Medulla oblongata (tissue), 1 donor: ENCODE data around the gene KEAP1.
"Not testable (repeated sequence)": the region's sequence is repeated elsewhere in the genome, so short reads cannot be mapped to it uniquely, and the experiment has no call there.

Experiments used
- DNase-seq: peaks from one replicate; pipeline ENCODE4 v3.0.0-alpha.2; 2015; ENCODE audit errors: extremely low spot score

KEAP1 gene

GRCh38 chr19:10503002-10503789, at the start of gene KEAP1:
KEAP1 (minus strand) TSS chr19:10503356; CDS start chr19:10500033, 3,323 bp downstream.
- DNase-seq = no peak

GRCh38 chr19:10552510-10553053, 49.4 kb upstream of the KEAP1 start:
- no peak for DNase-seq

GRCh38 chr19:10551698-10552301, 48.6 kb upstream of the KEAP1 start:
- DNase-seq = no peak

DNA sequence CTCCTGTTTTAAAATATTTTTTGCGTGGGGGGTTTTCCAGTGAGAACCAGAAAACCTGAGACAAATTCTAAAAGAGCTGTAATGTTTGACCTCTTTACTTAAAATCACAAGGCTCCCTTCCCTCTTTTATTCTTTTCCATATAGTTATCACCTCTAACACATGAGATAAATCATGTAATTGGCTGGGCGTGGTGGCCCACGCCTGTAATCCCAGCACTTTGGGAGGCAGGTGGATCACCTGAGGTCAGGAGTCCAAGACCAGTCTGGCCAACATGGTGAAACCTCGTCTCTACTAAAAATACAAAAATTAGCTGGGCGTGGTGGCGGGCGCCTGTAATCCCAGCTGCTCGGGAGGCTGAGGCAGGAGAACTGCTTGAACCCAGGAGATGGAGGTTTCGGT, 47.9 kb upstream of the KEAP1 start:
- DNase-seq = not testable (repeated sequence)

DNA sequence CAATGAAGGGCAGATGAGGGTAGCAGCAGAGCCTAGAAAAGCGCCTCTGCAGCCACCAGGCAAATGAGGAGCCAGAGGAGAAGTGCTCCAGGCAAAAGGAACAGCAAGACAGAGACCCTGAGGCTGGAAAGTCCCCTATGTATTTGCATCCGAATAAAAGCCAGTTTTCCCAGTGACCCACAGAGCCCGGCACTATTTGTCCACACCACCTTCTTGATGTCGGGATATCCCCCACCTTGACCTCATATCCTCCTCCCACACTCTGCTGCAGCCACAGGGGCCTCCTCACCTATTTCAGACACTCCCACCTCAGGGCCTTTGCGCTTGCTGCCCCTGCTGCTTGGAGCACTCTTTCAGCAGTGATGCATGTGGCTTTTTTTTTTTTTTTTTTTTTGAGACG, 47.2 kb upstream of the KEAP1 start:
- DNase-seq = no peak

GRCh38 chr19:10549733-10550132, 46.6 kb upstream of the KEAP1 start:
- DNase-seq = no peak

DNA sequence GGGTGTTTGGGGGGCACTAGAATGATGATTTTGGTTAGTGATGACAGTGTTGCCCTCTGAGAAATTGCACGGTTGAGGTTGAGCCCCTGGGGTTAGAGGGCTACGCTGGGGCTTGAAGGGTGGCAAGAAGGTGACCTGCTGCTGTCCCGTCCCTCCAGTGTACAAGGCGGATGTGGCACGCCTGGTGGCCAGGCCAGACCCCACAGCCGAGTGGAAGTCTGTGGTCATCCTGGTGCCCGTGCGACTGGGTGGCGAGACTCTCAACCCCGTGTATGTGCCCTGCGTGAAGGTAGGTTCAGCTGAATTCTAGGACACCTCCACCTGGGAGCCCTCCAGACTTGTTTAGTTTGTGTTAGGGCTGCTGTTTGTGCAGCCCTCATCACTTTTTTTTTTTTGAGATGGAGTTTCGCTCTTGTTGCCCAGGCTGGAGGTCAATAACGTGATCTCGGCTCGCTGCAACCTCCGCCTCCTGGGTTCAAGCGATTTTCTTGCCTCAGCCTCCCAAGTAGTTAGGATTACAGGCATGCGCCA, 45.7 kb upstream of the KEAP1 start:
- DNase-seq = no peak

DNA sequence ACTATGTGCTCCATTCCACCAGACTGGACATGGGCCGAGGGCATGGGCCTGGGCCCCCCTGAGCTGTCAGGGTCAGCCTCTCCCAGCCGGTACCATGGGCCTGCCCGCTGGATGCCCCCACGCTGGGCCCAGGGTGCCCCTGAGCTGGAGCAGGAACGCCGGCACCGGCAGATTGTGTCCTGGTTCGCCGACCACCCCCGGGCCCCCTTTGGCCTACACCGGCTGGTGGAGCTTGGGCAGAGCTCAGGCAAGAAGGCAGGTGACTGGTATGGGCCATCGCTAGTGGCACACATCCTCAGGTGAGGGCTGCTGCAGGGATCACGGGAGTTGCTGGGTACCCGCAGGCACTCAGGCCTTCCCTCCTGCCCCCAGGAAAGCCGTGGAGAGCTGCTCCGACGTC, 43.7 kb upstream of the KEAP1 start:
- no peak for DNase-seq

DNA sequence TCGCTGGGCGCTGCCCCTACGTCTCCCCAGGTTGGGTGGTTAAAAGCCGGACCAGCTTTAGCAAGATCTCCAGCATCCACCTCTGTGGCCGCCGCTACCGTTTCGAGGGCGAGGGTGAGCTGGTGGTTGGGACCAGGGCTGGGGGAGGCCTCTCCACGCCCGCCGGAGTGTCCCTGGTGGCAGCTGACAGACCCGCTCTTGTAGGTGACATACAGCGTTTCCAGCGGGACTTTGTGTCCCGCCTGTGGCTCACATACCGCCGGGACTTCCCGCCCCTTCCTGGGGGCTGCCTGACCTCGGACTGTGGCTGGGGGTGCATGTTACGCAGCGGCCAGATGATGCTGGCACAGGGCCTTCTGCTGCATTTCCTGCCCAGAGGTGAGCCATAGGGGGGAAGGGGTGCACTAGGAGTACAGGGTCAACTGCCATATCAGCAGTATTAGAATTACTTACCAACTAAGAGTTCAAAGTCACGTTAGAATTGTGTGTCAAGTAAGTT, 41.6 kb upstream of the KEAP1 start:
- DNase-seq = no peak

- no peak for DNase-seq
Measured at GRCh38 chr19:10544242-10544752, 41.1 kb upstream of the KEAP1 start.

DNA sequence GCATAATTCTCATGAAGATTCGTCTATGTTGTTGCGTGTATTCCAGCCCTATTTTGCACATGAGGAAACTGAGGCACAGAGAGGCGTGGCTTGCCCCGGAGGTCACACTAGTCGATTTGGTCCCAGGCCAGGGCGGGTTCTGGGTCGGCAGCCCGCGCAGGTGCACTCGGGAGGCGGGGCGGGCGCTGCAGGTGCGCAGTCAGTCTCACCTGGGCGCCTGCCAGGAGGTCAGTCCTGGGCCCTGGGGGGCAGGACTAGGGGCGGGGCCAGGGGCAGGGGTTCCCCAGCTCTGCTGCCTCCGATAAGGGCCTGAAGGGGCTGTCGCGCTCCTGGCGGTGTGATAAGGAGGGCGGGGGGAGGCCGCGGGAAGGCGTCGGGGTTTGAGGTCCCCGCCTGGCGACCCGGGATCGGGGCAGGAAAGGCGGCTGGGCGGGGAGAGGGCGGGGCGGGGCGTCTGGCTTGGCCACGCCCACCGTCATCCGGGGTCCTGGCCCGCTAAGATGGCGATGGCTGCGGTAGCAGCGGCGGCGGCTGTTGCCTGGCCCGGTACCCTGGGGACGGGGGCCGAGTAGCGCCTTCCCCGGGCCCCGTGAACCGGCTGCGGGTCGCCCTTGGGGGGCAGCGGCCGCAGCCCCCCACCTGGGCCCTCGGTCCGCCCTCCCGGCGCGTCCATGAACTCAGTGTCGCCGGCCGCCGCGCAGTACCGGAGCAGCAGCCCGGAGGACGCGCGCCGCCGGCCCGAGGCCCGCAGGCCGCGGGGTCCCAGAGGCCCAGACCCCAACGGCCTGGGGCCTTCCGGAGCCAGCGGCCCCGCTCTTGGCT, 40.5 kb upstream of the KEAP1 start, which contains the start of gene ATG4D:
Gene ATG4D (plus strand): TSS at position 485 of the 822 bp plus-strand sequence. CDS start 187 bp downstream, at position 672.
- DNase-seq = peak; percentile 73

- DNase-seq = no peak
Measured at GRCh38 chr19:10543059-10543419, 39.9 kb upstream of the KEAP1 start.

DNA sequence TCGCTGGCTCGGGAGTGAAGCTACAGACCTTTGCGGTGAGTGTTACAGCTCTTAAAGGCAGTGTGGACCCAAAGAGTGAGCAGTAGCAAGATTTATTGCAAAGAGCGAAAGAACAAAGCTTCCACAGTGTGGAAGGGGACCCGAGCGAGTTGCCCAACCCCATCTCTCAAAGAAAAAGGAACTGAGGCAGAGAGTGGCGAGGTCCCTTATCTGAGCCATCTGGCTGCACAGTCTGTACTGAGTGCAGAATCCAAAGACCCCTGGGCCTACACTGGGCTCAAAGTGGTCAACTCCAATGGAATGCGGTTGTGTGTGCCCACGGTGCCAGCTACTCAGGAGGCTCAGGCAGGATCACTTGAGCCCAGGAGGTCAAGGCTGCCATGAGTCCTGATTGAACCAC, 35.9 kb upstream of the KEAP1 start:
- not testable (repeated sequence) for DNase-seq

DNA sequence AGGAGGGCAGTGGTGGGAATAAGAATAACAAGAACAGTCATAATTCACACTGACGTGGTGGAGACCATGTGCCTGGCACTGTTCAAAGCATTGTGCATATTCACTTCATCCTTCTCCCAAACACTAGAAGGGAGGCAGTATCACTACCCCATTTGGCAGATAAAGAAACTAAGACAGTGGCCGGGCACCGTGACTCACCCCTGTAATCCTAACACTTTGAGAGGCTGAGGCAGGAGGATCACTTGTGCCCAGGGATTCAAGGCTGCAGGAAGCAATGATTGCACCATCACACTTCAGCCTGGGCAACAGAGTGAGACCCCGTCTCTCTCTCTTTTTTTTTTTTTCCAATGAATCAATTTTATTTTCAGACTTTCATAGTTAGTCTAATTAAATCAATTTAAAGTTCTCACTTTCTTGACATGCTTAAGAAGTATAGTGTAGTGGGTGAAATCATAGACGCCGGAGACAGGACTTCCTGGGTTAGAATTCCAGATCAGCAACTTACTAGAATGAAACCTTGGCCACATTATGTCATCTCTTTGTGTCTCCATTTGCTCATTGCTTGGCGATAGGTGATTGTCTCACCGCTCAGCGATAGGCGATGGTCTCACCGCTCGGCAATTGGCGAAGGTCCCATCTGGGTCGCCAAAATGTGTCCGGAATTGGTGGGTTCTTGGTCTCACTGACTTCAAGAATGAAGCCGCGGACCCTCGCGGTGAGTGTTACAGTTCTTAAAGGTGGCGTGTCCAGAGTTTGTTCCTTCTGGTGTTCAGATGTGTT, 35.2 kb upstream of the KEAP1 start:
- DNase-seq = no peak

- no peak for DNase-seq
Measured at GRCh38 chr19:10537668-10538067, 34.5 kb upstream of the KEAP1 start.

GRCh38 chr19:10535613-10536012, 32.5 kb upstream of the KEAP1 start:
- no peak for DNase-seq

GRCh38 chr19:10533646-10534386, 30.7 kb upstream of the KEAP1 start:
- DNase-seq = no peak

DNA sequence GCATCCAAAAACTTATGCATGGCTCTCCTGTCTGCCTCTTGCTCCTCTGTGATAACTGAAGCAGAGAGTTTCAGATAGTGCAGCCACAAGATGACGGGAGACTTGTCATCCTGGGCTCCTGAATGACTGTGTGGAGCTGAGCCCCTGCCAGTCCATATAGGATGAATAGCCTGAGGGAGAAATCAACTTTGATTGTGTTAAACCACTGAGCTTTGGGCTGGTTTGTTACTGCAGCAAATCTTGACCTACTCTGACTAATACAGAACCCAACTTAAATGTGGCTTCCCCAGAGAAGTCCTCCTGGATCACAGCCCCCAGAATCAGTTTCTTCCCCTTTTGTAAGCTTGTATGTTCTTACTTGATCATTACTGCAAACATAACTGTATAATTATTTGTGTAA, 29.3 kb upstream of the KEAP1 start:
- no peak for DNase-seq

DNA sequence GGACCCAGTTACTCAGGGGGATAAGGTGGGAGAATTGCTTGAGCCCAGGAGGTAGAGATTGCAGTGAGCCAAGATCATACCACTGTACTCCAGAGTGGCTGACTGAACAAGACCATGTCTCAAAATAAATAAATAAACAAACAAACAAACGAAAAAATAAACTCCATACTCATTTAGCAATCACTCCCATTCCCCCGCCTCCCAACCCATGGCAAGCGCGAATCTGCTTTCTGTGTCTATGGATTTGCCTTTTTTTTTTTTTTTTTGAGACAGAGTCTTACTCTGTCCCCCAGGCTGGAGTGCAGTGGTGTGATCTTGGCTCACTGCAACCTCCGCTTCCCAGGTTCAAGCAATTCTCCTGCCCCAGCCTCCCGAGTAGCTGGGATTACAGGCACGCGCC, 23.7 kb upstream of the KEAP1 start:
- not testable (repeated sequence) for DNase-seq

DNA sequence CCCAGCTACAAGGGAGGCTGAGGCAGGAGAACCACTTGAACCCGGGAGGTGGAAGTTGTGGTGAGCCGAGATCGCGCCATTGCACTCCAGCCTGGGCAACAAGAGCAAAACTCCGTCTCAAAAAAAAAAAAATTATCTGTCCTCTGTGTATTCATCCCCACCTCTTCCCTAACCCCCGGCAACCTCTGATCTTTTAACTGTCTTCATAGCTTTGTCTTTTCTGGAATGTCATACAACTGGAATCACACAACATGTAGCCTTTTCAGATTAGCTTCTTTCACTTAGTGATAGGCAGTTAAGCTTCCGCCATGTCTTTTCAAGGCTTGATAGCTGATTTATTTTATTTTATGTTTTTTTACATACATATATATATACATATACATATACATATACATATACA, 22.5 kb upstream of the KEAP1 start:
- DNase-seq = no peak
